Thyroid gland (tissue), 4 donors: ENCODE measurements around the gene VPS39.

Experiments
- POLR2A ChIP-seq, 2 donors: fragments of 450-650 bp; IDR thresholded peaks; one replicate each; pipeline ENCODE4 v1.6.1; 2017; ENCODE audit warnings: antibody characterized with exemption in 2 of 2, mild to moderate bottlenecking in 2 of 2, moderate library complexity in 1 of 2
- TF ChIP-seq, protein P1 (sequence below), 6 experiments: fragments of 200-600 bp in 3 of 6; fragments of 450-650 bp in 3 of 6; sonication (generic) in 3 of 6; IDR thresholded peaks; one replicate each; pipeline ENCODE4 v1.5.1; 2016 to 2019; ENCODE audit warnings: antibody characterized with exemption in 6 of 6, mild to moderate bottlenecking in 2 of 6, inconsistent platforms in 1 of 6, moderate library complexity in 1 of 6

DNA sequence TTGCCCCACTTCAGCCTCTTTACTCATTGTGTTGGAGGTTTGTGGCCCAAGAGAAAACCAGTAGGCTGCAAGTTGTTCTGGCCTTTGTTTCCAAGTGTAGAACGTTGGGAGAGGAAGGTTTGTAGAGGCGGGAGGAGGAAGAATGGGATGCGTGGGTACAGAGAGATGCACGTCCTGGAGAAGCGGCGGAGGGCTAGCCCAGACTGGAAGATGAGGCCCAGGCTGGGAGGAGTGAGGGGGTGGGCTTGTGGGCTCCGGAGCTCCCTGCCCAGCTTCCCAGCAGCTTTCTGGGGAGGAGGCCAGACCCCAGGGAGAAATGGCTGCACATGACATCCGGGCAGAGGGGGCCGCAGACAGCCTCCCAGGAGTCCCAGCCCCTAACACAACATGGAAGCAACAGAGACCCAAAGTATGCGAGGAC, 57.0 kb downstream of the VPS39 start:
- TF ChIP-seq, protein P1, sequence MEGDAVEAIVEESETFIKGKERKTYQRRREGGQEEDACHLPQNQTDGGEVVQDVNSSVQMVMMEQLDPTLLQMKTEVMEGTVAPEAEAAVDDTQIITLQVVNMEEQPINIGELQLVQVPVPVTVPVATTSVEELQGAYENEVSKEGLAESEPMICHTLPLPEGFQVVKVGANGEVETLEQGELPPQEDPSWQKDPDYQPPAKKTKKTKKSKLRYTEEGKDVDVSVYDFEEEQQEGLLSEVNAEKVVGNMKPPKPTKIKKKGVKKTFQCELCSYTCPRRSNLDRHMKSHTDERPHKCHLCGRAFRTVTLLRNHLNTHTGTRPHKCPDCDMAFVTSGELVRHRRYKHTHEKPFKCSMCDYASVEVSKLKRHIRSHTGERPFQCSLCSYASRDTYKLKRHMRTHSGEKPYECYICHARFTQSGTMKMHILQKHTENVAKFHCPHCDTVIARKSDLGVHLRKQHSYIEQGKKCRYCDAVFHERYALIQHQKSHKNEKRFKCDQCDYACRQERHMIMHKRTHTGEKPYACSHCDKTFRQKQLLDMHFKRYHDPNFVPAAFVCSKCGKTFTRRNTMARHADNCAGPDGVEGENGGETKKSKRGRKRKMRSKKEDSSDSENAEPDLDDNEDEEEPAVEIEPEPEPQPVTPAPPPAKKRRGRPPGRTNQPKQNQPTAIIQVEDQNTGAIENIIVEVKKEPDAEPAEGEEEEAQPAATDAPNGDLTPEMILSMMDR (IDR thresholded peaks at IDR 0.05): no peak
- TF ChIP-seq POLR2A (IDR thresholded peaks at IDR 0.05): no peak
